Activated gamma-delta T cell treated with Interleukin-2 at 50 U/mL for 16 hours (primary cell): ENCODE measurements around the gene MYH6.
"Not testable (repeated sequence)": the region's sequence is repeated elsewhere in the genome, so short reads cannot be mapped to it uniquely, and the experiment has no call there.

Experiments
- DNase-seq: peaks from one replicate; pipeline ENCODE4 v3.0.0-alpha.2; 2020

MYH6 gene

DNA sequence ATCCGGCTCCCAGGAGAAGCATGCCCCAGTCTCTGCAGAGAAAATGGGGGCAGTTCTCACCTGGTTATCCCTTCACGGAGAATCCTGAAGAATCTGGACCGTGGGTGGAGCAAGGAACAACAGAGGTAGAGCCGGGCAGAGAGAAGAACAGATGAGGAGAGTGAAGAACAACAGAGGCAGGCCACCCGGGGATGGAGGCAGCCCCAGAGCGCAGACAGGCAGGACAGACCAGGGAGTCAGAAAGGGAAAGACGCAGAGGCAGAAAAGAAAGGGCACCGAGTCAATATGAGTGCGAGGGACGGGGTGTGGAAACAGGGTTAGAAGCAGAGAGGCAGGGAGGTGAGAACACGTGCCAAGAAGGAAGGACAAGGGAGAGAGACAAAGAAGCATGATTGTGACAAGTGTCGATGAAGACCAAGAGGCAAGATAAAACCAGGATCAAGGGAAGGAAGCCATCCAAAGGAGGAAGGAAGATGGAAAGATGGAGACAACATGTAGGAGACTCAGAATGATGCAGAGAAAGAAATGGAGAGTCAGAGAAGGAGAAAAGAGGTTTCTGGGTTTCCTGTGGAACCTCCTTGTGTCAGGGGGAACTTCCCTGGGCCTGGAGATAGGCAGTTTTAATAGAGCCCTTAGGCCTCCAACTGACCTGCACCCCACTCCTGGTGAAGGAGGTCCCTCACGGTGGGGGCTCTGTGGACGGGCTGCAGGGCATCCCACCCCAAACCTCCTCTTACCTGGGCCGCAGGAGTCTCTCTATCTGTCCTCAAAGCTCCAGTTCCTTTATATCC is at the start of gene MYH6:
TSS of gene MYH6 (minus strand) at position 758 of the 791 bp plus-strand sequence. CDS start 1,050 bp downstream, outside the sequence.
- no peak for DNase-seq

DNA sequence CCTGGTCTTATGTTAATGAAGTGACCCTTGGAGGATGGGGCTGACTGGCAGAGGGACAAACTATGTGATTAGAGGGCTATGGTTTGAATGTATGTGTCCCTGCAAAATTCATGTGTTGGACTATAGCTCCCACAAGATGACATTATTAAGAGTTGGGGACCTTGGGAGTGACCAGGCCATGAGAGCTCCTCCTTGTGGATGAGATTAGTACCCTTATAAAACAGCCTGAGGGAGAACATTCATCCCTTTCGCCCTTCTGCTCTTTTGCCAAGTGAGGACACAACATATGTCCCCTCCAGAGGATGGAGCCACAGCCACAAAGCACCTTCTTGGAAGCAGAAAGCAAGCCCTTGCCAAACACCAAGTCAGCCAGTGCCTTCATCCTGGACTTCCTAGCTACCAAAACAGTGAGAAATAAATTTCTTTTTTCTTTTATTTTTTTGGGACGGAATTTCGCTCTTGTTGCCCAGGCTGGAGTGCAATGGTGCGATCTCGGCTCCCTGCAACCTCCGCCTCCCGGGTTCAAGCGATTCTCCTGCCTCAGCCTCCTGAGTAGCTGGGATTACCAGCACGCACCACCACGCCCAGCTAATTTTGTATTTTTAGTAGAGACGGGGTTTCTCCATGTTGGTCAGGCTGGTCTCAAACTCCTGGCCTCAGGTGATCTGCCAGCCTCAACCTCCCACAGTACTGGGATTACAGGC is 49.0 kb upstream of the MYH6 start:
- DNase-seq: not testable (repeated sequence)

- DNase-seq: no peak
Observed at GRCh38 chr14:23454445-23454856, 46.4 kb upstream of the MYH6 start.

- DNase-seq: no peak
Observed at GRCh38 chr14:23452237-23452636, 44.2 kb upstream of the MYH6 start.

DNA sequence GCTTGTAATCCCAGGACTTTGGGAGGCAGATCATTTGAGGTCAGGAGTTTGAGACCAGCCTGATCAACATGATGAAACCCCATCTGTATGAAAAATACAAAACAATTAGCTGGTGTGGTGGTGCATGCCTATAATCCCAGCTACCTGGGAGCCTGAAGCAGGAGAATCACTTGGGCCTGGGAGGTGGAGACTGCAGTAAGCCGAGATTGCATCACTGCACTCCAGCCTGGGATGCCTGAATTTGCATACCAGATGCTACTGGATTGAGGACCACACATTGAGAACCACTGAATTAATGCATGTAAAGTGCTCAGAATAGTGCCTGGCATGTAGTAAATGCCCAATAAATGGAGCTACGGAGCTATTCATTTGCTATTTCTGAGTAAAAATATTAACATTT is 42.3 kb upstream of the MYH6 start:
- no peak for DNase-seq

- no peak for DNase-seq
Observed at GRCh38 chr14:23449314-23449713, 41.2 kb upstream of the MYH6 start.

DNA sequence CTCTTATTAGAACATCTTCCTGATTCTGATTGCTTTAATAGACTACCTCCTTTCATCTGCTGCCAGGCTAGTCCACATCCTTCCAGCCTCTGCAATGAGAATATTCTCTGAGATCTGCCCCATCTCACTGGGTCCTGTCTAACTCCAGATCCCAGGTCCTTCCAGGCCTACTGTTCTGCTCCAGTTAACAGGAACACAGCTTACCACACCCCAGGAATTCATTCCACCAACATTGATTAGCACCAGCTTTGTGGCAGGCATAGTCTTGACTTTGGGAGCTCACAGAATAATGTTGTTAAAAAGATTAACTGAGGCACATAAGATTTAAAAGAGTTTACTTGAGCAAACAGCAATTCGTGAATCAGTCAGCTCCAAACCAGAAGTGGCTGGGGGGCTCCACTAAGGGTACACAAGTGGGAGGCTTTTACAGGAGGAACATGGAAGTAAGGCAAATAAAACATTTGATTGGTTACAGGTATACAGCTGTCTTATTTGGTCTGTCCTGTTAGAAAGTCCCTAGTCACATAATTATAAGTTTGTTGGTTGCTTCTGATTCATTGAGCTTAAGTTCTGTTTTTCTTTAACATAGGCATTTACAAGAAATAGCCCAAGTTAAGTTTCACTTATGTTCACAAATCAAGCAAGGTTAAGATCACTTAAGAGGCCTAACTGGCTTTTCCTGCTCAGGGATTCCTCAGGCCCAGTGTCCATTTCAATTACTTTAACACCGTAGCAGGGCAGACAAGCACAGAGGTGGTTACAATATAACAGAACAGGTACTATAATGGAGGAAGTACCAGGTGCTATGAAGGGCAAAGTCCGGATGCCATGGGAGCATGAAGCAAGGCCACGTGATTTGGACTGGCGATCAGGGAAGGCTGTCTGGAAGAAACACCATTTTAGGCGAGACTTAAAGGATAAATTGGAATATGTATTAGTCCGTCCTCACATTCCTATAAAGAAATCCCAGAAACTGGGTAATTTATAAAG is 39.6 kb upstream of the MYH6 start:
- no peak for DNase-seq

DNA sequence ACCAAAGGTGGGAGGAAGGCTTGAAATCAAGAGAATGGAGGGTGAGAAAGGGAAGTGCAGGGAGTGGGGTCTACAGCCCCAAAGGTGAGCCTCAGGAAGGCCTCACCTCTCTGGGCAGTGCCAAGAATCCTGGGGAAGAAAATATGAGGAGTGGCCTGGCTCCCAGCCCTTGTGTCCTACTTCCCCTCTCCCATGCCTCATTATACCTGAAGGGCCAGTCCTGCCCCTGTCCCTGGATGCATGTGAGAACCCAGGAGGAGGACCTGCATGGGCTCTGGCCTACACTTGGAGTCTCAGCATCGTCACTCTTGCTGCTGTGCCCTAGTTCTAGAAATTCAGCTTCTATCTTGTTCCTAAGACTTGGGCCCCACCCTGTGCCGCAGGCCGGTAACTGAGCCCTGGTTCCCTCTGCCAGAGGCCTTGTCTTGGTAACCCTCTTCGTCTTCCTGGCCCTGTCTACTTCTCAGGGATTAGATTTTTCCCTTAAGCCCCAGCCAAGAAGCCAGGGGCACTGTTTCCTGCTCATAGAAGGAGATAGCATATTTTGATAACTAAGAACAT is 38.3 kb upstream of the MYH6 start:
- no peak for DNase-seq

GRCh38 chr14:23445773-23446172 is 37.7 kb upstream of the MYH6 start:
- DNase-seq: no peak

DNA sequence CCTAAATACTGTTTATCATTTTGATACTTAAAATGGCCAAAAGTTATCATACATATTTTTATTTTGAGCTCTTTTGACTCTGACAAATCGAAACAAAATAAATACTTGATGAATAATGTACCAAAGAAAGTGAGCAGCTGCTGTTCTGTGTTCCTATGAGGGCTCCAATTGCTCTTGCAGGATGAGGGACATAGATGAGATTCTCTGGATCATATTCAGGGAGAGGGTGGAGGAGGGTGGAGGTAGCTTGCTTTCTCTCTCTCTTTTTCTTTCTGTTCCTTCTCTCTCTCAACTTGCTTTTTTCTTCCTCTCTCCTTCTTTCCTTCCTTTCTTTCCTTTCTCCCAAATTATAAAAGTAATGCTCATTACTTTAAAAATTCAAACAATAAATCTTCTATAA is 36.2 kb upstream of the MYH6 start:
- DNase-seq: no peak

GRCh38 chr14:23443881-23444280 is 35.8 kb upstream of the MYH6 start:
- DNase-seq: no peak

- no peak for DNase-seq
Observed at GRCh38 chr14:23443411-23443812, 35.3 kb upstream of the MYH6 start.

GRCh38 chr14:23442721-23443356 is 34.8 kb upstream of the MYH6 start:
- DNase-seq: no peak

DNA sequence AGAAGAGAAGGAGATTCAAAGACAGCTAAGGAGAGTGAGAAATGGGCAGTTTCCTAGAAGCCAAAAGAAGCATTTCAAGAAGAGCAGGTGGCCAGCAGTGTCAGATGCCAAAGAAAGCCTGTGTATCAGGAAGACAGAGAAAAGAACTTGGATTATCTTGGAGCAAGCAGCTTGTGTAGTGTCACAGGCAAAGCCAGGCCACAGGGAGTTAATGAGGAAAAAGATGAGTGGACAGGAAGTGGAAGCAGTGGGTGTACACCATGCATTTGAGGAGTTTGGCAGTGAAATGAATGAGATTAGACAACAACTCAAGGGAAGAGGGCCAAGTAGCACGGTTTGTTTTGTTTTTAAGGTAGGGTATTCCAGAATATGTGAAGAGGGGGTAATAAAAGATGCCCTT is 33.0 kb upstream of the MYH6 start:
- no peak for DNase-seq

DNA sequence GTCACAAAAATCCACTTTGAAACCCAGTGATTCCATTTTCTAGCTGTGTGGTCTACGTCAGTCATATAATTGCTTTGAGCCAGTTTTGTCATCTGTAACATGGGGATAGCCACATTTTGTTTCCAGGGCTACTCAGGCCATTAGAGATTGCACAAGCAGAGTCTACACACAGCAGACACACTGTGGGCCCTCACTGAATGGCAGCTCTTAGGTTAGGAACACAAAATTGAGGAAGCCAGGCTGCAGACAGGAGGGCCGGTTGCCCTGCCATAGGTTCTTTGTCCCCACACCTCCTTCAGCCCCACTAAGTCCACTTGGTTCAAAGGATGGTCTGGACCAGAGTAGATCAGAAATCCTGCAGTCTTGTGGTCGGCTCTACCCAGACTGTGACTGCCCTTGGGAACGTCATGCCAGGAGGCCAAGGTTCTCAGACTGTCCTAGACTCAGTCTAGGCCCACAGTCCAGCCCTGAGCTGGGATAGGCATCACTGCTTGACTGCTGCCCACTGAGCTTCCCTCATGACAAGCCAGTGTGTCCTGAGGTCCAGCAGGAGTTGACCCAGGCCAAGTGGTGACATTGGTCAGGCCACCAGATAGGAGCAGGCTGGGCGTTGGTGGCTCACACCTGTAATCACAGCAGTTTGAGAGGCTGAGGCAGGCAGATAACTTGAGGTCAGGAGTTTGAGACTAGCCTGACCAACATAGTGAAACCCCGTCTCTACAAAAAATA is 31.2 kb upstream of the MYH6 start:
- no peak for DNase-seq

DNA sequence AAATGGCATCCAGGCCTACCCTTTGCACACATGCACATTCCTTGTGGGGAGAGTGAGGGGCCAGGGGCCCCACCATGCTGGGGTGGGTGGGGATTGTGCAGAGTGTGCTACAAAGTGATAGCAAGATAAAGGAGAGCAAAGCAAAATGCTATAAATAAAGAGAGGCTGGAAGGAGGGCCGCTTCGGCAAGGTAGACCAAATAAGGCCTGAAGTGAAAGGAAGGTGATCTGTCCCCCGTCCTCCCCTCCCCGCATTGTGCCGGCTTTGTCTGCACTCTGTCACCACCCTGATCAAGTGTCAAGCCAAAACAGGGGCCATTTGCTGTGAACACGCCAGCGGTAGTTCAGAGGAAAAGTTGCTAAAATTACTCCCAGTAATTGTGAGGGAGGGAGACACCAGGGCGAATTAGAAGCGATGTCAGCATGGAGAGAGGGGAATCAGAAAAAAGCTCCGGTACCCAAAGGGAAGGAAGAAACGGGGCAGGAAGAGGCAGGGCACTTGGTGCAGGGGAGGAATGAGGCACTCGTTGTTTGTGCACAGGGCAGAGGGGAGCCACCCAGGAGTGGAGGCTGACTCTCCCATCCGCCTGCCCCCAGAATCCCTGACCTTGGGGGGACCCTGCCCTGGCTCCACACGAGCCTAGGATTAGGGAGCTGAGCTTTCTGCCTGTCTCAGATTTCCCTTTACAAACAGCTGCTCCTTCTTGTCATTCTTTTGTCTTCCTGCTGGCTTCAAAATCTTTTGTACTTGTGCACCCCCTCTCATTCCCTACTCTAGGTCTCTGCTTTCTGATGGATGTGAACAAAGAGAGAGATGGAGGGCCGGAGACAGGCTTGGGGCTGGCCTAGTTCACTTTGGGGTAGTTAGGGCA is 30.3 kb upstream of the MYH6 start:
- DNase-seq: no peak

GRCh38 chr14:23437133-23438100 is 29.3 kb upstream of the MYH6 start:
- DNase-seq: no peak

- no peak for DNase-seq
Observed at GRCh38 chr14:23436327-23437132, 28.5 kb upstream of the MYH6 start.
